HG03139 (cell line): ENCODE results near the gene RCE1.

Source experiments
- ATAC-seq: cut with Tn5 transposase; IDR thresholded peaks from one replicate; pipeline ENCODE4 v1.9.1; 2021; ENCODE audit not compliant: unreplicated experiment

Gene RCE1

GRCh38 chr11:66844496-66845142 is 1.4 kb downstream of the RCE1 start:
- ATAC-seq: no peak

GRCh38 chr11:66845143-66845875 is 2.1 kb downstream of the RCE1 start:
- ATAC-seq: no peak

DNA sequence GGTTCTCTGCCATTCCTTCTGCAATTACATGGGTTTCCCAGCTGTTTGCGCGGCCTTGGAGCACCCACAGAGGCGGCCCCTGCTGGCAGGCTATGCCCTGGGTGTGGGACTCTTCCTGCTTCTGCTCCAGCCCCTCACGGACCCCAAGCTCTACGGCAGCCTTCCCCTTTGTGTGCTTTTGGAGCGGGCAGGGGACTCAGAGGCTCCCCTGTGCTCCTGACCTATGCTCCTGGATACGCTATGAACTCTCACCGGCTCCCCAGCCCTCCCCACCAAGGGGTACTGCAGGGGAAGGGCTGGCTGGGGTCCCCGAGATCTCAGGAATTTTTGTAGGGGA is 2.6 kb downstream of the RCE1 start:
- ATAC-seq: no peak

DNA sequence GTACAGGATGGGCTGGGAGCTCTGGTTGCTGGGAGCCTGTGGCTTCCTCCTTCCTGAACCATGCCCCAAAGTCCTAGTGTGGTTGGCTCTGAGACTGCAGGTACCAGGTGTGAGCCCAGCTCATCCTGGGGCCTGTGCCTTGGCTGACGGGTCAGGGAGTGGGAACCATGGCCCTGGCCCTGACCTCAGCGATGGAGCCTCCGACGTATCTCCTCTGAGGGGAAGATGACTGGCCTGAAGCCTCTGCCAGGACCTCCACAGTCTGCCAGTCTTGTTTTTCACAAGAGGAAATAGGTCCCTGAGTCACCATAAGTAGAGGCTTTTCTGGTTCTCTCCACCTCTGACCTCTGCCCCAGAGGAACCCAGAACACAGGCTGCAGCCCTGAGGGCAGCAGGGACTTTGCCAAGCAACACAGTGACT is 3.4 kb downstream of the RCE1 start:
- no peak for ATAC-seq

DNA sequence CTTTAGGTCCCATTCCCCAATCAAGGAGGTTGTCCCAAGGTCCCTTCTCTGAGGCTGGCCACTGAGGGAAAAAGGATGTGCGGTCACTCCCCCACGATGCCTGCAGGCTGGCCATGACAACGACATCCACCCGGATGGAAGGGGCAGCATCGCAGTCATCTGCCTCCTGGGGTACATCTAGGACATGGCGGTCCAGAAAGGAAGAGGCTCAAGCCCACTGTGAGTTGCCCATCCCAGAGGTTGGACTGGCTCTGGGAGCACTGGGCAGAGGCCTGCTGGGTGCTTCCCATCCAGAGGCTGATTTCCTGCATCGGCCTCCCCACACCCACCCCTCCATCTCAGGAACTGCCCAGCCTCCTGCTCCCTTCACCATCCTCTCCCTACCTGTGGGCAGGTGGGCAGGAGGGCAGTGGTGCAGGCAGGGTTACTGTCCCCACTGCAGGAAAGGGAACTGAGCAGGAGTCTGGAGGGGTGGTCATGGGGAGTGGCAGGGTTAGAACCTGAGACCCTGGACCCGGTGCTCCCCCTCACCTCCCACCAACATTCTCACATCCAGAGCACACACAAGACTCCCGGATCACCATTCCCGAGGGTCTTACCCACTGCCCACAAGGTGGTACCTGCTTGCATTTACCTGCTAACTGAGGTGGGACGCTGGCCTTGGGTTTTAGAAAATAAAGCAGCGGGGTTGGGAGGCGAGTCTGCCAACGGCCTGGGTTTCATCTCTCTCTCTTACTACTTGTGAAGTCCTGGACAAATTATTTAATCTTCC is 4.4 kb downstream of the RCE1 start:
- no peak for ATAC-seq

DNA sequence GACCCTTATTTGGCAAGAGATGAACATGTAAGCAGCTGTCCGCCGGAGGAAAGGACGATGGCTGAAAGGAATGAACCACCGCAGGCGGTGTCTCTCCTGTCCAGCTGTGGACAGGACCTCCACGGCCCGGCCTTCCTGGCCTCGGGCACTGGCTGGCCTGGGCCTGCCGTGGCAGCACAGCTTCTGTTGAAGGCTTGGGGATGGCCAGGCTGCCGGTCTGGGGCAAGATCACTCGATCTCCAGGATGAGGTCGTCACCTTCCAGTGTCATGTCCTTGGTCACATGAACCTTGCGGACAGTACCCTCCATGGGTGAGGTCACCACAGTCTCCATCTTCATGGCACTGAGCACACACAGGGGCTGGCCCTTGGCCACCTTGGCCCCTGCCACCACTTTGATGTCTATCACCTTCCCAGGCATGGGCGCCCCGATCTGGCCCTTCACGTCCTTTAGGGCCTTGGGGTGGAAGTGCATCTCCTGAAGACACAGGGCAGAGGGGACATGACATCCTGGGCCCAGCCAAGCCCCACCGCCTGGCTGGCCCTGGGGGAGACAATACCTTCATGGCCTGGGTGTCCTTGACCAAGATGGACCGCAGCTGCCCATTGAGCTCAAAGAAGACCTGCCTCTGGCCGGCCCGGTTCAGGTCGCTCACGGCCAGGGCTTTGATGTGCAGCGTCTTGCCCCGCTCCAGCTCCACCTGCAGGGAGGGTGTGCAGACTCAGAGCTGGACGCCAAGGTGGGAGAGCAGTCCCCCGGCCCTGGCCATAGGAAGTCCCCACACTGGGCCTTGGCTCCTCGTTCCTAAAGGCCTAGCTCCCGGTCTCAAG is 5.6 kb downstream of the RCE1 start:
- no peak for ATAC-seq

DNA sequence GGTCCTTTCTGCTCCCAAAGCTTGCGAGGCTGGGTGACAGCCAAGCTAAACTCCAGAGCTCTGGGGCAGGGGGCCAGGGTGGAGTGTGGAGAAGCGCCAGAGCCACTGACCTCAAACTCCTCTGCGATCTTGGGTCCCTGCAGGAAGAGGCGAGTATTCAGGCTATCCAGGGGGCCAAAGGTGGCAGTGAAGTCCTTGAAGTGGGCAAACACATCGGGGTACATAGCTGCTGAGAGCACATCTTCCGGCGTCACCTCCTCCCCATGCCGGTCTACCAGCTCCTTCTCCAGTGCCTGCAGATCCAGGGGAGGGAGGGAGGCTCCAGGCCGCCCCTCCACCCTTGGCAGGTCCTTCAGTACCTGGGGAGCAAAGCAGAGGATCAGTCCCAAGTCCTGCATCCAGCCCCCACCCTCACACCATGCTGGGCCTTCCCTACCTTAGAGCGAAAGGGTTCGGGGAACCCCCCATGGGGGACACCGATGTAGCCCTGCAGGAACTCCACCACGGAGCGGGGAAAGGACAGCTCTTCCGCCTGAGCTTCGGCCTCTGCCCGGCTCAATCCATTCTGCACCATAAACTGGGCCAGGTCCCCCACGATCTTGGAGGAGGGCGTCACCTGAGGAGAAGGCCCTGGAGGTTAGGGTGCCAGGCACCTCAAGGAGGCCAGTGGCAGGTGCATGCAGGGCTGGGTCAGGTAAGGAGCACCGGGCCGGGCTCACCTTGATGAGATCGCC is 6.4 kb downstream of the RCE1 start:
- no peak for ATAC-seq

DNA sequence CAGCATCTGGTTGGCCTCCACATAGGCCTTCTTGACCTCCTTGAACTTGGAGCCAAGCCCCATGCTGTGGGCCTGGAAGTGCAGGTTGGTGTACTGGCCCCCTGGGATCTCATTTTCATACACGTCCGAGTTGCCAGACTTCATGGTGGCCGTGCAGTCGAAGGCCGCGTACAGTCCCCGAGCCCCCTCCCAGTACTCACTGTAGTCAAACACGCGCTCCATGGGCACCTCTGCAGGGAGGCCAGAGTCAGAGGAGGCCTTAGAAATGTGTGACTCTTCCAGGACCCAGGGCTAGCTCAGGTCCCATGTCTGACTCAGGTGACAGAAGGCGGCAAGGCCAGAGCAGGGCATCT is 7.0 kb downstream of the RCE1 start:
- ATAC-seq: no peak

DNA sequence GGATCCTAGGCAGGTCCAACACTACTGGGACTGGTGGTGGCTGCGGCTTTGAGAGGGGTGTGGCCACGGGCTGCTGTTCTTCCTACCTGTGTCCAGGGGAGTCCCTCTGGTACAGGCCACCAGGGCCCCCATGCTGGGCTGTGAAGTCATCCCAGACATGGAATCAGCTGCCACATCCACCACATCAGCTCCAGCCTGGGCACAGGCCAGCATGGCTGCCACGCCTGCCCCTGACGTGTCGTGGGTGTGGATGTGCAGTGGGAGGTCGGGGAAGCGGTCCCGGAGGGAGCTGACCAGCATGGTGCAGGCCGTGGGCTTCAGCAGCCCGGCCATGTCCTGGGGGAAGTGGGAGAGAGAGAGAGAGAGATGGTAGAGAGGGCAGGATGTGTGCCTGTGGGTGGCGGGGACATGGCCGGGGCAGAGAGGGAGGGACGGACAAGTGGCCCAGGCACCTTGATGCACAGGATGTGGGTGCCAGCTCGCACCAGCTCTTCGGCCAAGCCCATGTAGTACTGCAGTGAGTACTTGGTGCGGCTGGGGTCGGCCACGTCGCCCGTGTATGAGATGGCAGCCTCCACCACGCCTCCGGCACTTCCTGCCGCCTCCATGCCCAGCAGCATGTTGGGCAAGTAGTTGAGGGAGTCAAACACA is 7.5 kb downstream of the RCE1 start:
- ATAC-seq: no peak

GRCh38 chr11:66851239-66851596 is 8.0 kb downstream of the RCE1 start:
- ATAC-seq: no peak

- ATAC-seq: no peak
Observed at GRCh38 chr11:66851698-66852465, 8.6 kb downstream of the RCE1 start.

DNA sequence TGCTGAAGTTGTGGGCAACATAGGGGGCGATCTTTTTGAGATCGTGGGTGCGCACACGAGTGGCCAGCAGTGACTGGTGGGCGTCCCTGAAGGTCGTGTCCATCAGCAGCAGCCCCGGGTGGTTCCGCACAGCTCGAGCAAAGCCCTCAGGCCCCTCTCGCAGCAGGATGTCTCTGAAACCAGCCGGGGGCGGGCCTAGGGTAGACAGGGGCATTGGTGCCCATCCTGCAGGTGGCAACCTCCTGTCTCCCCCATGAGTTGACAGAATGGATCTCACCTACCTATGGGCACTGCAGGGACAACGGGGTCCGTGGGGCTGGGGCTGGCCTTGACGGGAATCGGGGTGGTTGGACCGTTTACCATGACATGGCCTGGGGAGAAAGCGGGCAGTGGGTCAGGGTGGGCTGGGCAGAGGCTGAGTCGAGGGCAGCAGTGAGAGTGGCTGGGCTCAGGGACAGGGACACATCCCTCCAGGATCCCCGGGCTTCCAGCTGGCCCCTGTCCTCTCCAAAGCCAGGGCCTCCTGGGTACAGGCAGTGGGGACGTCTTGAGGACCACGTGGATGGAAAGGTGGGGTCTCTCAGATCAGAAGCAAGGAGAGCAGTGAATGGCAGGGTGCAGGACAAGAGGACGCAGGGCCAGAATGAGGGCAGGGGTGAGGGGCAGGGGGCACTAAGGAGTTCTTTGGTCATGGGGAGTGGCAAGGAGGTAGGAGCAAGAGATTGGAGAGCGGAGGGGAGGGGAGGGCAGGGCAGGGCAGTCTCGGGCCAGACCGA is 9.4 kb downstream of the RCE1 start:
- ATAC-seq: no peak

GRCh38 chr11:66853242-66854229 is 10.3 kb downstream of the RCE1 start:
- no peak for ATAC-seq

DNA sequence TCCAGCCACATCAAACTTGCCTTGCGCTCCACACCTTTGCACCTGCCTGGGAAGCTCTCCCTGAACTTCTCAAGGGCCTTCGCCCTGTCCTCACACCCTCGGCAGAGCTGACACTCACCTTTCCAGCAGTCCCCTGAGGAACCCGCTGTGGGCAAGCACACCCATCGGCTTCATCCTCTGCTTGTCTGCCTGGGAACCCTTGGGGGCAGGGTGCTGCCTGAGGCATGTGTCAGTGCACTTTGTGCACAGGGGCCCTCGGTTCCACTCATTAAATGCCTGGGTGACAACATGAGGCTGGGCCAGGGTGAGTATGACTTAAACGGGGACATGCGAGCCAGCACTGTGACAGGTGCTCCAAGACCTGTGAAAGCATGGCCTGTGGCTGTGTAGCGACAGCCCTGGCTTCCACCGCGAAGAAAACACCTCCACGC is 11.0 kb downstream of the RCE1 start:
- ATAC-seq: no peak

GRCh38 chr11:66854729-66855211 is 11.5 kb downstream of the RCE1 start:
- ATAC-seq: no peak

DNA sequence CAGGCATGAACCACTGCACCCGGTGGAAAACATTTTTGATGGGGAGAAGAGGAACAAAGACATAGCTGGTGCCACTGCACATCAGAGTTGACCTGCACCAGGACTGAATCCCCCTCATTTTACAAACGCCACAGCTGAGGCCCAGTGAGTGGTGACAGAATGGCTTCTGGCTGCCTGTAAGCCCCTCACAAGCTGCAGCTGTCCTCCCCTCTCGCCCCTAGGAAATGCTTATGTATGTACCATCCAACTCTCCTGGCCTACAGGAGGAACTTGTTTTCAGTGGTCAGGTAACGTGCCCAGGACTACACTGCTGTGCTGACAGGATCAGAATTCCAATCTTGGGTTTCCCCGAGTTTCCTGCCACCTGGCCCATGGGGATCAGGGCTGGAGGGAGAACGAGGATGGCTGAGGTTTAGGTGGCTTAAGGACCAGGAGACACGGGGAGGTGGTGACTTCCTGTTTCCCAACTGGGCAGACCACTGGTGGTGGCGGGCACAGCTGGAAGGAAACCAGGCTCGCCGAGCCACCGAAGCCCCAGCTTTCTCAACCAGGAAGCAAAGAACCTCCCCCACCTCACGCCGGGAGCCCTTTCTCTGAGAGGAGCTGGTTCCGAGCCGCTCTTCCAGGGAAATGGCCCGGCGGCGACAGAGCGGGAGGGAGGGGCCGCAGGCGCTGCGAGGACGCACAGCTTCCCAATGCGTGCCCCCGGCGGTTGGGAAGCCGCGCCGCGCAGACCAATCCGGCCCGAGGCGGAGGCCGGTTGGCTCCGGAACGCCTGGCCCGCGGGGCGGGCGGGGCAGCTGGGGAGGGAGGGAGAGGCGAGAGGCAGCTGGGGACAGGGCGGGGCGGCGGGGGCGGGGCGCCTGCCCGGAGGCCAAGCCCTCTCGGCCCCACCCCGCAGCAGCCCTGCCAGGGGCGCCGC is 12.6 kb downstream of the RCE1 start:
- ATAC-seq: peak; percentile 63
